Immature natural killer cell (primary cell): ENCODE data around the gene ATP6V1G2. TPM values are rescaled to one million over a fixed set of nuclear protein-coding genes. Genes with fewer than 3 reads are reported as not detected.
"Not testable (repeated sequence)": the region's sequence is repeated elsewhere in the genome, so short reads cannot be mapped to it uniquely, and the experiment has no call there.

Experiments used
- DNase-seq, 3 donors: peaks; one replicate each; pipeline ENCODE4 v3.0.0; 2022; ENCODE audit warnings: mixed read lengths in 1 of 3
- H3K27ac Mint-ChIP-seq, 6 donors: one replicate each; pipeline ENCODE4 v1.8.0; 2020; ENCODE audit warnings: mixed read lengths in 6 of 6, mild to moderate bottlenecking in 5 of 6, inconsistent platforms in 4 of 6, moderate library complexity in 3 of 6
- H3K27me3 Mint-ChIP-seq, 3 donors: one replicate each; pipeline ENCODE4 v1.8.0; 2020 to 2021; ENCODE audit warnings: low read depth in 3 of 3, mild to moderate bottlenecking in 3 of 3, mixed read lengths in 3 of 3, moderate library complexity in 3 of 3, inconsistent platforms in 1 of 3
- H3K36me3 Mint-ChIP-seq, 3 donors: one replicate each; pipeline ENCODE4 v1.8.0; 2020; ENCODE audit warnings: mixed read lengths in 3 of 3, inconsistent platforms in 2 of 3, mild to moderate bottlenecking in 2 of 3
- H3K4me1 Mint-ChIP-seq, 2 donors: one replicate each; pipeline ENCODE4 v1.8.0; 2020; ENCODE audit warnings: inconsistent platforms in 2 of 2, mild to moderate bottlenecking in 2 of 2, mixed read lengths in 2 of 2, moderate library complexity in 1 of 2
- H3K4me3 Mint-ChIP-seq, 5 donors: one replicate each; pipeline ENCODE4 v1.8.0; 2020; ENCODE audit warnings: mild to moderate bottlenecking in 5 of 5, mixed read lengths in 5 of 5, inconsistent platforms in 3 of 5, moderate library complexity in 3 of 5
- H3K9me3 Mint-ChIP-seq, 6 donors: one replicate each; pipeline ENCODE4 v1.8.0; 2020; ENCODE audit warnings: mild to moderate bottlenecking in 6 of 6, mixed read lengths in 6 of 6, inconsistent platforms in 4 of 6, moderate library complexity in 3 of 6
- polyA plus RNA-seq, 3 donors: library from polyadenylated mRNA; unstranded; fragments of 300-500 nt; fragmentation: Illumina TruSeq; gene quantifications; one replicate each; pipeline ENCODE4 v1.2.3, GENCODE V29; 2021

ATP6V1G2 gene
- polyA plus RNA-seq, 3 donors from 2014 or later: not detected

GRCh38 chr6:31525932-31526591 lies 20.3 kb downstream of the ATP6V1G2 start:
- Mint-ChIP-seq H3K27me3 (peaks cover 2 to 6% (median 3%) of the 10 kb centered on the region in 3 donors), H3K27ac (no peak overlapping the region), H3K36me3 (peaks cover 9 to 15% (median 9%) of the 10 kb centered on the region in 3 donors), H3K9me3 (no peaks in the 10 kb centered on the region), H3K4me1 (peaks cover 0 to 5% of the 10 kb centered on the region in 2 donors), H3K4me3 (no peak overlapping the region)
- no peak for DNase-seq

GRCh38 chr6:31525553-31525931 lies 20.9 kb downstream of the ATP6V1G2 start:
- H3K27ac Mint-ChIP-seq: no peak overlapping the region
- H3K4me1 Mint-ChIP-seq: peaks cover 0 to 1% of the 10 kb centered on the region in 2 donors
- DNase-seq: no peak
- H3K36me3 Mint-ChIP-seq: peaks cover 5 to 9% (median 7%) of the 10 kb centered on the region in 3 donors
- no peak overlapping the region for H3K4me3 Mint-ChIP-seq
- peaks cover 2 to 6% (median 3%) of the 10 kb centered on the region in 3 donors for H3K27me3 Mint-ChIP-seq
- no peaks in the 10 kb centered on the region for H3K9me3 Mint-ChIP-seq

GRCh38 chr6:31521835-31522234 lies 24.6 kb downstream of the ATP6V1G2 start:
- no peak for DNase-seq
- no peak overlapping the region for H3K4me3 Mint-ChIP-seq
- peaks cover 2 to 4% (median 3%) of the 10 kb centered on the region in 3 donors for H3K27me3 Mint-ChIP-seq
- no peaks in the 10 kb centered on the region for H3K9me3 Mint-ChIP-seq
- H3K27ac Mint-ChIP-seq: no peak overlapping the region
- no peaks in the 10 kb centered on the region for H3K4me1 Mint-ChIP-seq
- H3K36me3 Mint-ChIP-seq: no peaks in the 10 kb centered on the region

- Mint-ChIP-seq H3K27ac (peak overlapping the region in 2 of 6 donors; percentile 9 to 39), H3K4me3 (no peak overlapping the region)
These were observed 32.8 kb downstream of the ATP6V1G2 start for GRCh38 chr6:31513456-31514165.

GRCh38 chr6:31510007-31510406 lies 36.4 kb downstream of the ATP6V1G2 start:
- H3K4me1 Mint-ChIP-seq: peaks cover 3 to 6% of the 10 kb centered on the region in 2 donors
- no peaks in the 10 kb centered on the region for H3K27me3 Mint-ChIP-seq
- DNase-seq: no peak
- no peak overlapping the region for H3K4me3 Mint-ChIP-seq
- H3K27ac Mint-ChIP-seq: peak overlapping the region in 1 of 6 donors; percentile 72
- no peaks in the 10 kb centered on the region for H3K9me3 Mint-ChIP-seq
- H3K36me3 Mint-ChIP-seq: peaks cover 0 to 17% (median 3%) of the 10 kb centered on the region in 3 donors

More at GRCh38 chr6:31513456-31514165, 32.8 kb downstream of the ATP6V1G2 start:
- Mint-ChIP-seq H3K36me3 (peaks cover 0 to 9% (median 0%) of the 10 kb centered on the region in 3 donors), H3K9me3 (no peaks in the 10 kb centered on the region), H3K4me1 (no peaks in the 10 kb centered on the region), H3K27me3 (peaks cover 0 to 2% (median 0%) of the 10 kb centered on the region in 3 donors)
- no peak for DNase-seq

GRCh38 chr6:31509036-31509435 lies 37.4 kb downstream of the ATP6V1G2 start:
- peak overlapping the region in 2 of 6 donors; percentile 35 to 50 for H3K27ac Mint-ChIP-seq
- H3K9me3 Mint-ChIP-seq, DNase-seq, H3K4me3 Mint-ChIP-seq, H3K27me3 Mint-ChIP-seq: not testable (repeated sequence)
- H3K36me3 Mint-ChIP-seq: peaks cover 0 to 17% (median 3%) of the 10 kb centered on the region in 3 donors
- peaks cover 5 to 13% of the 10 kb centered on the region in 2 donors for H3K4me1 Mint-ChIP-seq

GRCh38 chr6:31502586-31502985 lies 43.8 kb downstream of the ATP6V1G2 start:
- H3K4me3 Mint-ChIP-seq: no peak overlapping the region
- H3K4me1 Mint-ChIP-seq: peaks cover 50 to 68% of the 10 kb centered on the region in 2 donors
- peak overlapping the region in 2 of 6 donors; percentile 19 to 39 for H3K27ac Mint-ChIP-seq
- peaks cover 0 to 4% (median 3%) of the 10 kb centered on the region in 3 donors for H3K27me3 Mint-ChIP-seq
- DNase-seq: no peak
- no peaks in the 10 kb centered on the region for H3K9me3 Mint-ChIP-seq
- peaks cover 0 to 8% (median 3%) of the 10 kb centered on the region in 3 donors for H3K36me3 Mint-ChIP-seq

GRCh38 chr6:31499648-31500047 lies 46.8 kb downstream of the ATP6V1G2 start:
- H3K4me3 Mint-ChIP-seq: peak overlapping the region in 4 of 5 donors; percentile 56 to 89 (median 82)

GRCh38 chr6:31498748-31499147 lies 47.7 kb downstream of the ATP6V1G2 start:
- Mint-ChIP-seq H3K36me3 (no peaks in the 10 kb centered on the region), H3K27me3 (peaks cover 0 to 4% (median 3%) of the 10 kb centered on the region in 3 donors), H3K4me3 (peak overlapping the region; percentile 79 to 92 (median 89)), H3K4me1 (peaks cover 67 to 86% of the 10 kb centered on the region in 2 donors), H3K27ac (peak overlapping the region; percentile 67 to 91 (median 82)), H3K9me3 (no peaks in the 10 kb centered on the region)
- no peak for DNase-seq

More at GRCh38 chr6:31499648-31500047, 46.8 kb downstream of the ATP6V1G2 start:
- H3K36me3 Mint-ChIP-seq, H3K9me3 Mint-ChIP-seq, DNase-seq, H3K27me3 Mint-ChIP-seq: not testable (repeated sequence)
- Mint-ChIP-seq H3K4me1 (peaks cover 70 to 88% of the 10 kb centered on the region in 2 donors), H3K27ac (peak overlapping the region in 1 of 6 donors; percentile 80)

- peak; percentile 78 to 81 (median 78) for DNase-seq
- H3K9me3 Mint-ChIP-seq: no peaks in the 10 kb centered on the region
- H3K27me3 Mint-ChIP-seq: peaks cover 0 to 4% (median 3%) of the 10 kb centered on the region in 3 donors
- H3K27ac Mint-ChIP-seq: peak within 1 kb of the TSS; percentile 88 to 97 (median 95)
- no peaks in the 10 kb centered on the region for H3K36me3 Mint-ChIP-seq
- peak within 1 kb of the TSS; percentile 79 to 97 (median 94) for H3K4me3 Mint-ChIP-seq
- H3K4me1 Mint-ChIP-seq: peaks cover 65 to 83% of the 10 kb centered on the region in 2 donors
These were observed 48.6 kb downstream of the ATP6V1G2 start, which contains the start of gene MICB for GRCh38 chr6:31497531-31498476. Gene MICB (plus strand): TSS chr6:31498145. CDS start chr6:31498194, 49 bp downstream.

GRCh38 chr6:31496826-31497225 lies 49.6 kb downstream of the ATP6V1G2 start:
- H3K4me1 Mint-ChIP-seq: peaks cover 66 to 79% of the 10 kb centered on the region in 2 donors
- H3K36me3 Mint-ChIP-seq, H3K9me3 Mint-ChIP-seq, H3K27me3 Mint-ChIP-seq, DNase-seq: not testable (repeated sequence)
- H3K4me3 Mint-ChIP-seq: peak overlapping the region; percentile 79 to 97 (median 94)
- H3K27ac Mint-ChIP-seq: peak overlapping the region; percentile 88 to 97 (median 95)

GRCh38 chr6:31495580-31495979 lies 50.8 kb downstream of the ATP6V1G2 start:
- H3K36me3 Mint-ChIP-seq: no peaks in the 10 kb centered on the region
- DNase-seq: no peak
- peaks cover 56 to 70% of the 10 kb centered on the region in 2 donors for H3K4me1 Mint-ChIP-seq
- peak overlapping the region; percentile 79 to 96 (median 95) for H3K4me3 Mint-ChIP-seq
- no peaks in the 10 kb centered on the region for H3K9me3 Mint-ChIP-seq
- peaks cover 0 to 4% (median 3%) of the 10 kb centered on the region in 3 donors for H3K27me3 Mint-ChIP-seq
- peak overlapping the region; percentile 72 to 92 (median 82) for H3K27ac Mint-ChIP-seq
